Measurements from ENCODE around the gene PLOD2. TPM values are rescaled to one million over a fixed set of nuclear protein-coding genes. Genes with fewer than 3 reads are reported as not detected.

PLOD2 gene
- total and polyA plus RNA-seq, 2 of the 4 experiments (the other 2 are of a cell fraction) = 84.0 to 117 TPM

DNA sequence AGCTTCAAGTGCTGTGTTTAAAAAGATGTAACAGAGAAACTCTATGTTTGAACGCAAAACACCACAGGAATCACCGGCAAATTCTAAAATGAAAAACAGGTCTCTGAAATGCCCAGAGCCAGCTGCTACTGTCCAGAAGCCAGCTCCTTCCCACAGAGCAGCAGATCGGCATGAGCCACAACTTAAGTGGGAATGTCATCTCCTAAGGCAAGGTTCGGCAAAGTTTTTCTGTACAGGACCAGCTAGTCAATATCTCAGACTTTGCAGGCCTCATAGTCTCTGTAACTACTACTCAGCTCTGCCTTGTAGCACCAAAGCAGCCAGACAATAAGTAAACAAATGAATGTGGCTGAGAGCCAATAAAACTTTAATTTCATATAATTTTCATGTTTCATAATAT lies 4.9 kb downstream of the PLOD2 start:
- peaks cover 42% of the 10 kb centered on the region for H4K20me1 ChIP-seq (ENCODE audit: insufficient read depth, low read length)
- H3K4me1 ChIP-seq (ENCODE audit: control insufficient read depth, insufficient read depth, low read length) = peaks cover 12% of the 10 kb centered on the region
- in situ Hi-C loops (cut with MboI; ENCODE audit: low sequenced_read_pairs) = no loop called here
- H3K4me2 ChIP-seq (ENCODE audit: low read depth, low read length) = peak overlapping the region; percentile 73
- no peak overlapping the region for H2BK20ac ChIP-seq (ENCODE audit: low read depth, low read length)
- no peak overlapping the region for H3K27ac ChIP-seq (ENCODE audit: insufficient read depth, low read length)
- H2AFZ ChIP-seq (replicated peaks; ENCODE audit: low read length, poor library complexity) = no peak overlapping the region
- TF ChIP-seq RAD21 (IDR thresholded peaks at IDR 0.05; ENCODE audit: low read length) = no peak
- TF ChIP-seq BHLHE40 (IDR thresholded peaks at IDR 0.05; ENCODE audit: low read depth, low read length) = no peak
- no peak for TF ChIP-seq RCOR1 (IDR thresholded peaks at IDR 0.05; ENCODE audit: insufficient replicate concordance, low read length)
- no peak for TF ChIP-seq CEBPB (IDR thresholded peaks at IDR 0.05; ENCODE audit: low read depth, low read length)
- TF ChIP-seq, protein P1, sequence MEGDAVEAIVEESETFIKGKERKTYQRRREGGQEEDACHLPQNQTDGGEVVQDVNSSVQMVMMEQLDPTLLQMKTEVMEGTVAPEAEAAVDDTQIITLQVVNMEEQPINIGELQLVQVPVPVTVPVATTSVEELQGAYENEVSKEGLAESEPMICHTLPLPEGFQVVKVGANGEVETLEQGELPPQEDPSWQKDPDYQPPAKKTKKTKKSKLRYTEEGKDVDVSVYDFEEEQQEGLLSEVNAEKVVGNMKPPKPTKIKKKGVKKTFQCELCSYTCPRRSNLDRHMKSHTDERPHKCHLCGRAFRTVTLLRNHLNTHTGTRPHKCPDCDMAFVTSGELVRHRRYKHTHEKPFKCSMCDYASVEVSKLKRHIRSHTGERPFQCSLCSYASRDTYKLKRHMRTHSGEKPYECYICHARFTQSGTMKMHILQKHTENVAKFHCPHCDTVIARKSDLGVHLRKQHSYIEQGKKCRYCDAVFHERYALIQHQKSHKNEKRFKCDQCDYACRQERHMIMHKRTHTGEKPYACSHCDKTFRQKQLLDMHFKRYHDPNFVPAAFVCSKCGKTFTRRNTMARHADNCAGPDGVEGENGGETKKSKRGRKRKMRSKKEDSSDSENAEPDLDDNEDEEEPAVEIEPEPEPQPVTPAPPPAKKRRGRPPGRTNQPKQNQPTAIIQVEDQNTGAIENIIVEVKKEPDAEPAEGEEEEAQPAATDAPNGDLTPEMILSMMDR (conservative IDR thresholded peaks at IDR 0.05; ENCODE audit: low read depth, low read length) = no peak
- no peak for TF ChIP-seq RFX5 (IDR thresholded peaks at IDR 0.05; ENCODE audit: low read depth, low read length)
- no peak for TF ChIP-seq MXI1 (IDR thresholded peaks at IDR 0.05; ENCODE audit: borderline replicate concordance, low read depth, low read length)
- no peak for TF ChIP-seq CHD1 (IDR thresholded peaks at IDR 0.05; ENCODE audit: low read depth, low read length)
- no peak for TF ChIP-seq MAZ (IDR thresholded peaks at IDR 0.05; ENCODE audit: borderline replicate concordance, low read depth, low read length)
- TF ChIP-seq, protein P2, sequence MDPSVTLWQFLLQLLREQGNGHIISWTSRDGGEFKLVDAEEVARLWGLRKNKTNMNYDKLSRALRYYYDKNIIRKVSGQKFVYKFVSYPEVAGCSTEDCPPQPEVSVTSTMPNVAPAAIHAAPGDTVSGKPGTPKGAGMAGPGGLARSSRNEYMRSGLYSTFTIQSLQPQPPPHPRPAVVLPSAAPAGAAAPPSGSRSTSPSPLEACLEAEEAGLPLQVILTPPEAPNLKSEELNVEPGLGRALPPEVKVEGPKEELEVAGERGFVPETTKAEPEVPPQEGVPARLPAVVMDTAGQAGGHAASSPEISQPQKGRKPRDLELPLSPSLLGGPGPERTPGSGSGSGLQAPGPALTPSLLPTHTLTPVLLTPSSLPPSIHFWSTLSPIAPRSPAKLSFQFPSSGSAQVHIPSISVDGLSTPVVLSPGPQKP (IDR thresholded peaks at IDR 0.05; ENCODE audit: borderline replicate concordance, low read depth, low read length) = no peak
- TF ChIP-seq MAFK (IDR thresholded peaks at IDR 0.05; ENCODE audit: low read depth, low read length) = no peak
- TF ChIP-seq, protein P3, sequence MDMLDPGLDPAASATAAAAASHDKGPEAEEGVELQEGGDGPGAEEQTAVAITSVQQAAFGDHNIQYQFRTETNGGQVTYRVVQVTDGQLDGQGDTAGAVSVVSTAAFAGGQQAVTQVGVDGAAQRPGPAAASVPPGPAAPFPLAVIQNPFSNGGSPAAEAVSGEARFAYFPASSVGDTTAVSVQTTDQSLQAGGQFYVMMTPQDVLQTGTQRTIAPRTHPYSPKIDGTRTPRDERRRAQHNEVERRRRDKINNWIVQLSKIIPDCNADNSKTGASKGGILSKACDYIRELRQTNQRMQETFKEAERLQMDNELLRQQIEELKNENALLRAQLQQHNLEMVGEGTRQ (IDR thresholded peaks at IDR 0.05; ENCODE audit: low read depth, low read length) = no peak
- no peak for TF ChIP-seq SMC3 (IDR thresholded peaks at IDR 0.05; ENCODE audit: low read depth, low read length)
- no peak for TF ChIP-seq POLR2A (IDR thresholded peaks at IDR 0.05; ENCODE audit: low read depth, low read length)
- TF ChIP-seq NFE2L2 (IDR thresholded peaks at IDR 0.05; ENCODE audit: low read depth, low read length) = no peak
- TF ChIP-seq FOS (IDR thresholded peaks at IDR 0.05; ENCODE audit: low read depth, low read length) = no peak
- POLR2A ChIA-PET (ENCODE audit: unreplicated experiment) = interaction anchor here (0.7 kb wide), 1 partner anchor 10 kb away, joined by 3 read pairs; no protein-coding TSS in a partner anchor
- dilution Hi-C loops (cut with HindIII; ENCODE audit: low sequenced_read_pairs, unreplicated experiment) = no loop called here
- H2BK120ac ChIP-seq (ENCODE audit: low read depth, low read length) = peak overlapping the region; percentile 24; the same call in 1 of the 2 replicates
- BruUV-seq (replicated peaks) = no TSS peak
- no peaks in the 10 kb centered on the region for H3K27me3 ChIP-seq (ENCODE audit: control insufficient read depth, insufficient read depth, low read length)
- no peak overlapping the region for H2AK5ac ChIP-seq (ENCODE audit: low read depth, low read length)
- intact Hi-C loops (cut with micrococcal nuclease) = no loop called here
- H3K18ac ChIP-seq (ENCODE audit: low read depth, low read length) = no peak overlapping the region
- 0 out of 3 replicates have a peak overlapping the region, but pooled peaks have one; percentile 35 for H2BK15ac ChIP-seq (ENCODE audit: low read depth, low read length)
- H3K36me3 ChIP-seq (ENCODE audit: control insufficient read depth, insufficient read depth, low read length) = peaks cover 4% of the 10 kb centered on the region
- DNase-seq (no peak), ATAC-seq (ENCODE audit: low read depth) (no peak)
- no peak overlapping the region for H3K14ac ChIP-seq (replicated peaks; ENCODE audit: low read depth, low read length)
- H3K23ac ChIP-seq (ENCODE audit: low read depth, low read length) = peak overlapping the region; percentile 60; the same call in 1 of the 2 replicates
- peaks cover 7% of the 10 kb centered on the region for H3K9me1 ChIP-seq (ENCODE audit: insufficient read depth, low read length)
- peak overlapping the region; percentile 32 for H3K56ac ChIP-seq (ENCODE audit: extremely low read depth, insufficient read depth, low read length)
- H2AK9ac ChIP-seq (replicated peaks; ENCODE audit: low read depth, low read length, poor library complexity) = no peak overlapping the region
- no peak overlapping the region for H3K9ac ChIP-seq (ENCODE audit: low read depth, low read length)
- H3K79me1 ChIP-seq (ENCODE audit: low read depth in 1 of 2, low read length in 2 of 2) = peaks cover 14 to 49% of the 10 kb centered on the region in 2 experiments; a peak in 2 of 4 replicates
- WGBS, 2 experiments (ENCODE audit: extremely low coverage in 2 of 2, insufficient read length in 1 of 2) = 17% methylated on average over 1 of the region's 4 CpGs; no CpG with 5 or more reads in 1 of the 2 experiments
- peak overlapping the region in 1 of 2 experiments; percentile 30; a peak in 1 of 4 replicates for H4K8ac ChIP-seq (ENCODE audit: low read depth in 2 of 2, low read length in 2 of 2)
- no peaks in the 10 kb centered on the region for H3K9me3 ChIP-seq (ENCODE audit: control insufficient read depth, insufficient read depth, low read length)
- peak overlapping the region; percentile 52; the same call in 1 of the 2 replicates for H3K4ac ChIP-seq (ENCODE audit: low read depth, low read length)
- no peak overlapping the region for H3K4me3 ChIP-seq (ENCODE audit: insufficient read depth, low read depth, low read length)
- no peak overlapping the region for H2BK5ac ChIP-seq (ENCODE audit: low read depth, low read length, poor library complexity, severe bottlenecking)
- no peak overlapping the region for H4K91ac ChIP-seq (ENCODE audit: insufficient read depth, low read depth, low read length)
- H4K5ac ChIP-seq (ENCODE audit: low read depth, low read length) = no peak overlapping the region
- CTCF ChIA-PET = interaction anchor here (1.0 to 2.5 kb wide), 3 partner anchors 10 to 91 kb away, joined by 3 to 8 read pairs (median 5); no protein-coding TSS in a partner anchor

All from IMR-90 (cell line).